Measurements from ENCODE around the gene MAD1L1. TPM values are rescaled to one million over a fixed set of nuclear protein-coding genes. Genes with fewer than 3 reads are reported as not detected.

MAD1L1 gene
- total and polyA plus RNA-seq, 2 donors (not counting 3 experiments of a cell fraction or from before 2014, with no cell fraction given): 34.1 to 42.3 TPM

- ChIA-PET CTCF (interaction anchor here (1.8 kb wide), 1 partner anchor 9 kb away, joined by 6 read pairs; no protein-coding TSS in a partner anchor), POLR2A (no interaction called here)
- Histone ChIP-seq H2AFZ (ENCODE audit: low read depth, low read length) (no peak overlapping the region), H3K79me2 (ENCODE audit: control insufficient read depth, insufficient read depth, low read length) (no peaks in the 10 kb centered on the region), H3K9ac (replicated peaks; ENCODE audit: extremely low read depth, insufficient read depth, low read length) (no peak overlapping the region), H3K36me3 (ENCODE audit: control insufficient read depth in 2 of 2, extremely low read depth in 1 of 2, insufficient read depth in 2 of 2, low read length in 2 of 2) (peaks cover 0 to 8% of the 10 kb centered on the region in 2 experiments), H4K20me1 (replicated peaks; ENCODE audit: control insufficient read depth, extremely low read depth, insufficient read depth, low read length) (no peaks in the 10 kb centered on the region), H3K27ac (ENCODE audit: insufficient read depth, low read depth, low read length) (no peak overlapping the region), H3K4me2 (ENCODE audit: insufficient read depth, low read length) (no peak overlapping the region), H3K4me3 (replicated peaks in 1 of 3; ENCODE audit: insufficient read depth in 1 of 3, low read depth in 1 of 3, low read length in 3 of 3) (no peak overlapping the region), H3K9me1 (replicated peaks; ENCODE audit: control insufficient read depth, extremely low read depth, insufficient read depth, low read length) (no peaks in the 10 kb centered on the region), H3K4me1 (ENCODE audit: control insufficient read depth, extremely low read depth, insufficient read depth, low read length) (no peaks in the 10 kb centered on the region), H3K27me3 (ENCODE audit: control insufficient read depth in 2 of 2, insufficient read depth in 2 of 2, low read length in 2 of 2) (no peaks in the 10 kb centered on the region), H3K9me3 (replicated peaks; ENCODE audit: control insufficient read depth, insufficient read depth, low read length) (no peaks in the 10 kb centered on the region)
- no TSS peak for BruUV-seq (replicated peaks)
- dilution Hi-C loops (cut with MboI; ENCODE audit: extremely low pct_ligation_motif_present, low sequenced_read_pairs): no loop called here
- intact Hi-C loops (cut with micrococcal nuclease): no loop called here
- DNase-seq (ENCODE audit: low read depth, low spot score) (no peak), FAIRE-seq (no peak)
- TF ChIP-seq POLR2AphosphoS5 (IDR thresholded peaks at IDR 0.05; ENCODE audit: insufficient read depth, low read depth, low read length) (no peak), JUN (IDR thresholded peaks at IDR 0.05; ENCODE audit: borderline replicate concordance, insufficient read depth, insufficient read length, low read depth) (no peak), EZH2 (IDR thresholded peaks at IDR 0.05; ENCODE audit: borderline replicate concordance, low read depth, low read length, severe bottlenecking) (no peak), MYC (IDR thresholded peaks at IDR 0.05; ENCODE audit: low read depth, low read length) (no peak), FOS (IDR thresholded peaks at IDR 0.05; ENCODE audit: borderline replicate concordance, insufficient read depth, low read length) (no peak), CTCF (IDR thresholded peaks at IDR 0.05; ENCODE audit: extremely low read depth in 1 of 2, insufficient read depth in 1 of 2, low read depth in 1 of 2, low read length in 2 of 2) (no peak), MAX (IDR thresholded peaks at IDR 0.05; ENCODE audit: insufficient read depth, insufficient read length) (no peak)
Measured at GRCh38 chr7:2200584-2200980, 32.2 kb downstream of the MAD1L1 start.
